ENCODE results near the gene SCFD2.

SCFD2 gene

GRCh38 chr4:53234669-53235068, 131.2 kb downstream of the SCFD2 start:
- no peak overlapping the region for H3K4me3 ChIP-seq (ENCODE audit: control insufficient read depth in 1 of 7, extremely low read depth in 1 of 7, insufficient read depth in 4 of 7, low read depth in 2 of 7, low read length in 6 of 7)
- H3K27me3 ChIP-seq (replicated peaks in 2 of 5; ENCODE audit: control insufficient read depth in 4 of 5, insufficient read depth in 5 of 5, low read length in 4 of 5): no peaks in the 10 kb centered on the region
- no peak for DNase-seq
- H3K9me3 ChIP-seq (ENCODE audit: control extremely low read depth in 1 of 5, control insufficient read depth in 4 of 5, insufficient read depth in 2 of 5, low read depth in 1 of 5, low read length in 4 of 5): no peaks in the 10 kb centered on the region
- POLR2A ChIA-PET: no interaction called here
- no peak overlapping the region for H3K27ac ChIP-seq (ENCODE audit: insufficient read depth in 1 of 2, low read depth in 1 of 2, low read length in 2 of 2, poor library complexity in 1 of 2, severe bottlenecking in 2 of 2)
- peaks cover 11 to 17% (median 13%) of the 10 kb centered on the region in 4 experiments for H3K4me1 ChIP-seq (ENCODE audit: control extremely low read depth in 1 of 4, control insufficient read depth in 4 of 4, insufficient read depth in 4 of 4, low read length in 3 of 4)
- CTCF ChIA-PET: interaction anchor here (0.9 kb wide), 1 partner anchor 36 kb away, joined by 4 read pairs; no protein-coding TSS in a partner anchor
- WGBS (ENCODE audit: insufficient coverage): no CpG with 5 or more reads among the region's 5 CpGs
- no peaks in the 10 kb centered on the region for H3K36me3 ChIP-seq (ENCODE audit: control insufficient read depth in 4 of 4, insufficient read depth in 4 of 4, low read length in 3 of 4)

- DNase-seq: no peak
- Histone ChIP-seq H3K27me3 (replicated peaks in 2 of 5; ENCODE audit: control insufficient read depth in 4 of 5, insufficient read depth in 5 of 5, low read length in 4 of 5) (no peaks in the 10 kb centered on the region), H3K9me3 (ENCODE audit: control extremely low read depth in 1 of 5, control insufficient read depth in 4 of 5, insufficient read depth in 2 of 5, low read depth in 1 of 5, low read length in 4 of 5) (no peaks in the 10 kb centered on the region), H3K36me3 (ENCODE audit: control insufficient read depth in 4 of 4, insufficient read depth in 4 of 4, low read length in 3 of 4) (no peaks in the 10 kb centered on the region), H3K4me1 (ENCODE audit: control extremely low read depth in 1 of 4, control insufficient read depth in 4 of 4, insufficient read depth in 4 of 4, low read length in 3 of 4) (peaks cover 11 to 17% (median 13%) of the 10 kb centered on the region in 4 experiments), H3K4me3 (ENCODE audit: control insufficient read depth in 1 of 7, extremely low read depth in 1 of 7, insufficient read depth in 4 of 7, low read depth in 2 of 7, low read length in 6 of 7) (no peak overlapping the region), H3K27ac (ENCODE audit: insufficient read depth in 1 of 2, low read depth in 1 of 2, low read length in 2 of 2, poor library complexity in 1 of 2, severe bottlenecking in 2 of 2) (no peak overlapping the region)
- ChIA-PET CTCF (interaction anchor here (0.9 to 1.1 kb wide), 2 partner anchors 35 to 219 kb away, joined by 3 to 4 read pairs; no protein-coding TSS in a partner anchor), POLR2A (no interaction called here)
Observed at GRCh38 chr4:53234111-53234510, 131.8 kb downstream of the SCFD2 start.

DNA sequence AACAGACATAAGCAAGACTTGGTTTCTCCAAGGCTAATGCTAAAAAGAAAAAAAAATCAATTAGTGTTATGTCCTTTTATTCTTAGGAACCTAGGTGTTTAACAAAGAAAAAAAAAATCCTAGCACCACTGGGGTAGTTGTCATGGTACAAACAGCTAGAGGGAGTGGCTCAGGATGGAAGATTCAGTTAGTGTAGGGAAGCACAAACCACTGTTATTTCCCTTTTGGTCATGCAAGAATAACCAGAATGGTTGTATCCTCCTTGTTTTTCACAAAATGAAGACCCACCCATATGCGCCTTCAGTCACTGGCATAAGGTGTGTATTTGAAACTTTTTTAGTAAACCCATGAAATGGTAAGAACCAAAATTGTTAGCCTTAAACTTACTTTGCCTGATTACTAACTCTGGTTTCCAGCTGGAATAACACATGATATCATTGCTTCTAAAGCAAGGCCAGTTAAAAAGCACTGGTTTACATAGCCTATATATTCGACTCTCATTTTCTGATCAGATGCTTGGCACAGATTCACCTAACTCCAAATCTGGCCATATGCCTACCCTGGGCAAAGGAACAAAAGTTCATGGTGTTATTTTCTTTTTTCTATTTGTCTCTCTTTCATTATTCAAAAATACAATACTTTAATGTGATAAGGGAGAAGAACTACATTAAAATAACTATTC, 132.6 kb downstream of the SCFD2 start:
- Histone ChIP-seq H3K4me1 (ENCODE audit: control extremely low read depth in 1 of 4, control insufficient read depth in 4 of 4, insufficient read depth in 4 of 4, low read length in 3 of 4) (peaks cover 11 to 17% (median 13%) of the 10 kb centered on the region in 4 experiments), H3K36me3 (ENCODE audit: control insufficient read depth in 4 of 4, insufficient read depth in 4 of 4, low read length in 3 of 4) (no peaks in the 10 kb centered on the region), H3K9me3 (ENCODE audit: control extremely low read depth in 1 of 5, control insufficient read depth in 4 of 5, insufficient read depth in 2 of 5, low read depth in 1 of 5, low read length in 4 of 5) (no peaks in the 10 kb centered on the region), H3K27ac (ENCODE audit: insufficient read depth in 1 of 2, low read depth in 1 of 2, low read length in 2 of 2, poor library complexity in 1 of 2, severe bottlenecking in 2 of 2) (peak overlapping the region; percentile 13 to 37), H3K4me3 (ENCODE audit: control insufficient read depth in 1 of 7, extremely low read depth in 1 of 7, insufficient read depth in 4 of 7, low read depth in 2 of 7, low read length in 6 of 7) (peak overlapping the region in 2 of 7 experiments; percentile 24 to 30), H3K27me3 (replicated peaks in 2 of 5; ENCODE audit: control insufficient read depth in 4 of 5, insufficient read depth in 5 of 5, low read length in 4 of 5) (no peaks in the 10 kb centered on the region)
- POLR2A ChIA-PET: no interaction called here
- DNase-seq: peak; percentile 4 to 46 (median 26)
- CTCF ChIA-PET: interaction anchor here (1.1 kb wide), 1 partner anchor 218 kb away, joined by 3 read pairs; no protein-coding TSS in a partner anchor
- 80% methylated on average over 1 of the region's 2 CpGs for WGBS (ENCODE audit: insufficient coverage)

- CTCF ChIA-PET: no interaction called here
- 100% methylated on average over 2 of the region's 2 CpGs for WGBS (ENCODE audit: insufficient coverage)
- Histone ChIP-seq H3K27ac (ENCODE audit: insufficient read depth in 1 of 2, low read depth in 1 of 2, low read length in 2 of 2, poor library complexity in 1 of 2, severe bottlenecking in 2 of 2) (peak overlapping the region; percentile 13 to 37), H3K36me3 (ENCODE audit: control insufficient read depth in 4 of 4, insufficient read depth in 4 of 4, low read length in 3 of 4) (no peaks in the 10 kb centered on the region), H3K4me3 (ENCODE audit: control insufficient read depth in 1 of 7, extremely low read depth in 1 of 7, insufficient read depth in 4 of 7, low read depth in 2 of 7, low read length in 6 of 7) (peak overlapping the region in 1 of 7 experiments; percentile 20), H3K4me1 (ENCODE audit: control extremely low read depth in 1 of 4, control insufficient read depth in 4 of 4, insufficient read depth in 4 of 4, low read length in 3 of 4) (peaks cover 11 to 21% (median 13%) of the 10 kb centered on the region in 4 experiments), H3K27me3 (replicated peaks in 2 of 5; ENCODE audit: control insufficient read depth in 4 of 5, insufficient read depth in 5 of 5, low read length in 4 of 5) (no peaks in the 10 kb centered on the region), H3K9me3 (ENCODE audit: control extremely low read depth in 1 of 5, control insufficient read depth in 4 of 5, insufficient read depth in 2 of 5, low read depth in 1 of 5, low read length in 4 of 5) (no peaks in the 10 kb centered on the region)
- POLR2A ChIA-PET: no interaction called here
- peak in 1 of 3 donors; percentile 3 for DNase-seq
Observed at GRCh38 chr4:53232371-53232770, 133.5 kb downstream of the SCFD2 start.

DNA sequence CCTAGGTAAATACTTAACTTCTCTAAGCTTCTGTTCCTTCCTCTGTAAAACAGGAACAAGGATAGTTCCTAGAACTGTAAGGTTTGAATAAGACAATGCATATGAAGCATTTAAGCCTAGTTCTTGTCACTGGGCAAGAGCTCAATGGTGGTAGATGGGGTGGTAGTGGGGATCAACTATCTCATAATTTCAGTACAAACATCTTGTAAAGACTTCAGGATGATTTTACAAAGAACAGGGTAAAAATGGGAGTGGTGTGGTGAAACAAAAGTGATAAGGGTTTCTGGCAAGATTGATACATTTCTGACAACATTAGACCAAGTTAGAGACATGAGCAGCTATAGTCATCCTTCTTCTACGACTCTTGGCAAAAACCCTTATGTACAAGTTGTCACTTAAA, 137.8 kb downstream of the SCFD2 start:
- Histone ChIP-seq H3K27me3 (replicated peaks in 2 of 5; ENCODE audit: control insufficient read depth in 4 of 5, insufficient read depth in 5 of 5, low read length in 4 of 5) (no peaks in the 10 kb centered on the region), H3K9me3 (ENCODE audit: control extremely low read depth in 1 of 5, control insufficient read depth in 4 of 5, insufficient read depth in 2 of 5, low read depth in 1 of 5, low read length in 4 of 5) (no peaks in the 10 kb centered on the region), H3K4me1 (ENCODE audit: control extremely low read depth in 1 of 4, control insufficient read depth in 4 of 4, insufficient read depth in 4 of 4, low read length in 3 of 4) (peaks cover 7 to 14% (median 8%) of the 10 kb centered on the region in 4 experiments), H3K36me3 (ENCODE audit: control insufficient read depth in 4 of 4, insufficient read depth in 4 of 4, low read length in 3 of 4) (no peaks in the 10 kb centered on the region), H3K4me3 (ENCODE audit: control insufficient read depth in 1 of 7, extremely low read depth in 1 of 7, insufficient read depth in 4 of 7, low read depth in 2 of 7, low read length in 6 of 7) (no peak overlapping the region), H3K27ac (ENCODE audit: insufficient read depth in 1 of 2, low read depth in 1 of 2, low read length in 2 of 2, poor library complexity in 1 of 2, severe bottlenecking in 2 of 2) (no peak overlapping the region)
- ChIA-PET POLR2A (no interaction called here), CTCF (no interaction called here)
- WGBS (ENCODE audit: insufficient coverage): no CpG with 5 or more reads among the region's 1 CpG
- DNase-seq: peak in 2 of 3 donors; percentile 13 to 23

DNA sequence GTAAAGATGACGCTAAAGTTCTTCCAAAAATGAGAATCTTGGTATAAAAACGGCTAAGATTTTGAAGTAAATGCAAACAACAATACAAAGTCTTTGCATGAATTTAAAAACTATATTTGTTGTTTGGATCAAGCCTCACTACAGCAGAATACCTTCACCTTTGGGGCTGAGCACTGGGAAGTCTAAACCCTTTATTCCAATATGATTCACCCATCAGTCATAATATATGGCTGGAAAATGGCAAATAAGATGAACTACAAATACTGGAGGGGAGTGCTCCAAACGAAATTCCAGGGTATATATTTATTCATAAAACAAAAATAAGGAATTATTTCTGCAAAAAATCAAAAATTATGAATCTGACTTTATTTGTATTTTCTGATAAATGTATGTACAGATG, 138.4 kb downstream of the SCFD2 start:
- no peak overlapping the region for H3K27ac ChIP-seq (ENCODE audit: insufficient read depth in 1 of 2, low read depth in 1 of 2, low read length in 2 of 2, poor library complexity in 1 of 2, severe bottlenecking in 2 of 2)
- ChIA-PET CTCF (no interaction called here), POLR2A (no interaction called here)
- no peaks in the 10 kb centered on the region for H3K9me3 ChIP-seq (ENCODE audit: control extremely low read depth in 1 of 5, control insufficient read depth in 4 of 5, insufficient read depth in 2 of 5, low read depth in 1 of 5, low read length in 4 of 5)
- no peak overlapping the region for H3K4me3 ChIP-seq (ENCODE audit: control insufficient read depth in 1 of 7, extremely low read depth in 1 of 7, insufficient read depth in 4 of 7, low read depth in 2 of 7, low read length in 6 of 7)
- H3K36me3 ChIP-seq (ENCODE audit: control insufficient read depth in 4 of 4, insufficient read depth in 4 of 4, low read length in 3 of 4): no peaks in the 10 kb centered on the region
- no CpG with 5 or more reads among the region's 3 CpGs for WGBS (ENCODE audit: insufficient coverage)
- no peak for DNase-seq
- H3K4me1 ChIP-seq (ENCODE audit: control extremely low read depth in 1 of 4, control insufficient read depth in 4 of 4, insufficient read depth in 4 of 4, low read length in 3 of 4): peaks cover 2 to 9% (median 3%) of the 10 kb centered on the region in 4 experiments
- no peaks in the 10 kb centered on the region for H3K27me3 ChIP-seq (replicated peaks in 2 of 5; ENCODE audit: control insufficient read depth in 4 of 5, insufficient read depth in 5 of 5, low read length in 4 of 5)

GRCh38 chr4:53221832-53222480, 143.9 kb downstream of the SCFD2 start:
- 100% methylated on average over 2 of the region's 3 CpGs for WGBS (ENCODE audit: insufficient coverage)
- Histone ChIP-seq H3K27ac (ENCODE audit: insufficient read depth in 1 of 2, low read depth in 1 of 2, low read length in 2 of 2, poor library complexity in 1 of 2, severe bottlenecking in 2 of 2) (no peak overlapping the region), H3K36me3 (ENCODE audit: control insufficient read depth in 4 of 4, insufficient read depth in 4 of 4, low read length in 3 of 4) (no peaks in the 10 kb centered on the region), H3K27me3 (replicated peaks in 2 of 5; ENCODE audit: control insufficient read depth in 4 of 5, insufficient read depth in 5 of 5, low read length in 4 of 5) (no peaks in the 10 kb centered on the region), H3K4me1 (ENCODE audit: control extremely low read depth in 1 of 4, control insufficient read depth in 4 of 4, insufficient read depth in 4 of 4, low read length in 3 of 4) (no peaks in the 10 kb centered on the region), H3K4me3 (ENCODE audit: control insufficient read depth in 1 of 7, extremely low read depth in 1 of 7, insufficient read depth in 4 of 7, low read depth in 2 of 7, low read length in 6 of 7) (no peak overlapping the region), H3K9me3 (ENCODE audit: control extremely low read depth in 1 of 5, control insufficient read depth in 4 of 5, insufficient read depth in 2 of 5, low read depth in 1 of 5, low read length in 4 of 5) (peaks cover 0 to 4% (median 3%) of the 10 kb centered on the region in 5 experiments)
- no peak for DNase-seq
- ChIA-PET CTCF (no interaction called here), POLR2A (no interaction called here)

Data from common myeloid progenitor, CD34-positive (primary cell).